GM19240 (cell line): ENCODE data around the gene PALLD.

Experiments used
- DNase-seq: peaks from one replicate; pipeline ENCODE4 v3.0.0; 2011; ENCODE audit warnings: low spot score; ENCODE audit not compliant: insufficient read length

The PALLD gene

DNA sequence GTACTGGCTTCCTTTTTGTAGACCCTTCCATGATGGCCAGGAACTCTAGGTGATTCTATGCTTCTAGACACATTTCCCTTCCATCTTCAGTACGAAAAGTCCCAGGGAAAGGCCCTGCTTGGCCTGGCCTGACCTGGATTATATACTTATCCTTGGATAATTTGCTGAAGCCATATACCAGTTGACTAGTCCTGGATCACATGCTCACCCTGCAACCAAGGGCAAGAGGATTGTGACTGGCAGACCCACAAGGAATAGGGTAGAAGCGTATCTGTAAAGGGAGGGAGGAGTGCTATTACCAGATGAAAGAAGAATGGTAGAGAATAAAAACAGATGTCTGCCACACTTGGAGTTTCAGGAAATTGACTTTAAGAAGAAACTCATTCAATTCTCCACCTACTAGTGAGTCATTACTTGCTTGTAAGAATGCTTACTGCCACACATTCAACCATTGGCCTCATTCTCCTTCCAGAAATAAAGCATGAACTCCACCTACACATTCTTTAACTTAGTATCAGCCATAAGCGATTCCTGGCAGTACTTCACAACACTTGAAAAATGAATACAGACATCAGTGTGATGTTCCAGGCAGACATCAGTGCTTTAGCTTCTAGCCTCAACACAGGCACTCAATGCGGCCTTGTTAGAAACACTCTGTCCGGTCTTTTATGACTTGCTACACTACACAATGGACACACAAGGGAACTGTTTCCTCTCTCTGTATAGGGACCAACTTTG is 371.4 kb downstream of the PALLD start:
- DNase-seq: no peak

DNA sequence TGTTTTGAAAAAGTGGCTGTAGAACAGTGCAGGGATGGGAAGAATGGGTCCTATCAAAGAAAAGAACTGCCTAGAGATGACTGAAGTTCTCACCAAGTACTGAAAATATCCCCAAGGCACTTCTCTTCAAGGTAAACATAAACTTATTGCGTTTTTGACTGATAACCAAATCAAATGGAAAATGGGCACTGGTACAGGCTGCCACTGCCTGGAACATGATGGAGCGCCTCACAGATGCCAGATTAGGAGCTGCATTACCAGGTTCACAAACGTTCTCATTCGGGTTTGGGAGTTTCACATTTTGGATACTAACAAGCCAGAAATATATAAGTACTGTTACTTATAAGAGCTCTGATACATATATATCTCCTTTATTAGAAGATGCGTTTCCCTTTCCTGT is 371.9 kb downstream of the PALLD start:
- DNase-seq: no peak

- no peak for DNase-seq
Measured at GRCh38 chr4:168870004-168870403, 373.2 kb downstream of the PALLD start.

GRCh38 chr4:168871632-168872031 is 374.8 kb downstream of the PALLD start:
- DNase-seq: no peak

- DNase-seq: no peak
Measured at GRCh38 chr4:168874083-168874482, 377.2 kb downstream of the PALLD start.

- no peak for DNase-seq
Measured at GRCh38 chr4:168876106-168876505, 379.3 kb downstream of the PALLD start.

GRCh38 chr4:168877511-168878491 is 380.9 kb downstream of the PALLD start:
- DNase-seq: no peak

GRCh38 chr4:168878623-168879022 is 381.8 kb downstream of the PALLD start:
- no peak for DNase-seq

- DNase-seq: no peak
Measured at GRCh38 chr4:168879188-168879587, 382.3 kb downstream of the PALLD start.

DNA sequence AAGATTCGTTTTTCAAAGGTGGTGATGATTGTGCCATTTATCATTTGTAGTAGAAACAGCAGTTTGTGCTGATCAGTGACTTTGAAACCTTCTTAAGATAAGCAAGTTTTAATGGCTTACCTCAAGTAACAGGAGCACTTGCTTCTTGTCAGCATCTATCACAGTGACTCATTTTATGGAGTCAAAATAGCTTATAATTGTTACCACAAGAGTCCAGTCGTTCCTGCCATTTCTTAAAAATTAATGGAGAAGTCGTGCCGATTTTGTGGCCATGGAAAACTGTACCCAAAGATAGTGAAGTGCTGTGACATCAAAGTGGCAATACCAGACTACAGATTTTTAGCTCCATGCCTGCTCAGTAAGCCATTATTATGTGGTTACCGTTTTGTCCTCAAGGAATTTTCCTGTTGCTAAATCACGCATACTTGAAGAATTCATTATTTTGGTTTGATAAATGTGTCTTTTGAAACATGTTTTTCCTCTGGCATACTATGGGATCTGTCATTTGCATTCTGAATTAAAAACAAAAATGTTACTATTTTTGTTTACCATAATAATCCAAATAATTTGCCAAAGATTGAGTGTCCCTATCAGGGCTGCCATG is 383.3 kb downstream of the PALLD start:
- no peak for DNase-seq

DNA sequence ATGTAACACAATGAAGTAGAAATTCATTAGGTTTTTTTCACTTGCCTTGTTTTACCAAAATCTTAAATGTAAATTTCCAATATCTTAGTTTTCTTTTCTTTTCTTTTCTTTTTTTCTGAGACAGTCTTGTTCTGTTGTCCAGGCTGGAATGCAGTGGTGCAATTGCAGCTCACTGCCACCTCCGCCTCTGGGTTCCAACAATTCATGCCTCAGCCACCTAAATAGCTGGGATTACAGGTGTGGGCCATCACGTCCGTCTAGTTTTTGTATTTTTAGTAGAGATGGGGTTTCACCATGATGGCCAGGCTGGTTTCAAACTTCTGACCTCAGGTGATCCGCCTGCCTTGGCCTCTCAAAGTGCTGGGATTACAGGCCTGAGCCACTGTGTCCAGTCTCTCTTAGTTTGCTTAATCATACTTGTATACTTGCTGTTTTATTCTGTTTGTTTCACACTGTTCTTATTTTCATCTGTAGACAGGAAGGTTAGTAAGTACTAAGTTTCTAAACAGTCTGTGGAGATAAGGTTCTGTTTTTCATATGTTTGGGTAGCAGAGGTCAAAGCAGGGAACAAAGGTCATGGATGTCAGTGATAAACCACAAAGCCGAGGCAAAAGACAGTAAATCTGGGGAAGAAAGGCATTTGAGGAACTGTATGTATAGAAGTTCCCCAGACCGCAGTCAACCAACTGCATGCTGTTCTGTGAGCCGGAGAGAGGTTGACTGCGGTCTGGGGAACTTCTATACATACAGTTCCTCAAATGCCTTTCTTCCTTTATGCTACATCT is 384.2 kb downstream of the PALLD start:
- DNase-seq: no peak

DNA sequence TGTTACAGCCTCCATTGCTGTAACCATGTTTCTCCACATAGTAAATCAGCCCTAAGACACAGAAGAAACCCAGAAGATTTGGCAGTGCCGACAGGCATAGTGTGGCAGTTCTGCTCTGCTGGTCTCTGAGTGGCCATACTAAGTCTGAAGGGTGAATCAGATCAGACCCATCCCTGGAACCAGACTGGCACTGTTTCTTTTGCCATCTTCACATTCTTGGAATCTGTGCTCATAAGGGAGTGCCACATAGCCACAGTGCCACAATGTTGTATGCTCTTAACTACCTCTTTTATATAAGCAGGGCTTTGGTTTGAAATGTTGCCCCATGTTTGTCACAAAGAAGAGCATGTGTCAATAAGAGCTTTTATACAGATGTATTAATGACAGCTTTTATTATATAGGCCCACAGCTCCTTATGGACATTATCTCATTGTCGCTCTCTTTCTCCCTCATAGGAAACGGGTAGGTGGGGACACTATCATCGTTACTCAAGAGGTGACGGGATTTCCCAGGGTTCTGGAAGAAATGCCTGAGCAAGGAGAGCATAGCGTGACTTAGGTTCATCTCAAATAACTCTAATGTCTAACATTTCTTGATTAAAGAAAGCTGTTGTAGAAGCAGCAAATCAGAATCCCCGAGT is 385.0 kb downstream of the PALLD start:
- DNase-seq: no peak

DNA sequence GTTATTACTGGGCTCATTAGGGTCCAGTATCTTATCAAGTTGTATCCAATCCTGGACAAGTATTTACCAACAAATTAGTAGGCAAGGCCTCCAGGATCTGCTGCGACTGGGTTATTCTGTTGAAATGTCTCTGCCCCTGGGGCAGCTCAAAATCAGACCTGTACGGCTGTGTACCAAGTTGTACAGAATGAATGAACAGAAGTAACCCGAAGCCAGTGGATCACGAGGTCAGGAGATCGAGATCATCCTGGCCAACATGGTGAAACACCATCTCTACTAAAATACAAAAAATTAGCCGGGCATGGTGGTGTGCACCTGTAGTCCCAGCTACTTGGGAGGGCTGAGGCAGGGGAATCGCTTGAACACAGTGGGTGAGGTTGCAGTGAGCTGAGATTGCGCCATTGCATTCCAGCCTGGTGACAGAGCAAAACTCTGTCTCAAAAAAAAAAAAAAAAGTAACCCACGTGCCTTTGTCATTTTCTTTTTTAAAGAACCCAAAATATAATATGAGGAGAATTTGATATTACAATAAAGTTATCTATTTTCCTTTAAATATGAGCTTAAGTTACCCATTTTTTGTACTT is 385.9 kb downstream of the PALLD start:
- DNase-seq: no peak

DNA sequence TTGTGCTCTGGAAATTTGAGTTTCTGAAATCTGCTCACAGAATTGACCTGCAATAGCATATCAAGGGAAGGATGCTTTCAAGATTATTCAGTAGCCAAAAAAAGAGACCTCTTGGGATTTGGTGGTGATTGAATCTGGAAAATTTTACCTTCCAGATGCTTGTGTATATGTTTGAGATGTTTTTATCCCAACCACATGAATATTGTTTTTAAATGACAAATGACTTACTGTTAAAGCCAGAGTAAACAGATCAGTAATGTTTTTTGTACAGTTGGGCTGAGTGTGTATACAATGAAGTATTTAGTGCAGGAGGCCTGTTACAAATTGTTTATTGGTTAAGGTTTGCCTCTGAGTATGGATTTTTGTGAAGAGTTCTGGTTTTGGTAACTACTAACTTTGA is 386.7 kb downstream of the PALLD start:
- DNase-seq: no peak

DNA sequence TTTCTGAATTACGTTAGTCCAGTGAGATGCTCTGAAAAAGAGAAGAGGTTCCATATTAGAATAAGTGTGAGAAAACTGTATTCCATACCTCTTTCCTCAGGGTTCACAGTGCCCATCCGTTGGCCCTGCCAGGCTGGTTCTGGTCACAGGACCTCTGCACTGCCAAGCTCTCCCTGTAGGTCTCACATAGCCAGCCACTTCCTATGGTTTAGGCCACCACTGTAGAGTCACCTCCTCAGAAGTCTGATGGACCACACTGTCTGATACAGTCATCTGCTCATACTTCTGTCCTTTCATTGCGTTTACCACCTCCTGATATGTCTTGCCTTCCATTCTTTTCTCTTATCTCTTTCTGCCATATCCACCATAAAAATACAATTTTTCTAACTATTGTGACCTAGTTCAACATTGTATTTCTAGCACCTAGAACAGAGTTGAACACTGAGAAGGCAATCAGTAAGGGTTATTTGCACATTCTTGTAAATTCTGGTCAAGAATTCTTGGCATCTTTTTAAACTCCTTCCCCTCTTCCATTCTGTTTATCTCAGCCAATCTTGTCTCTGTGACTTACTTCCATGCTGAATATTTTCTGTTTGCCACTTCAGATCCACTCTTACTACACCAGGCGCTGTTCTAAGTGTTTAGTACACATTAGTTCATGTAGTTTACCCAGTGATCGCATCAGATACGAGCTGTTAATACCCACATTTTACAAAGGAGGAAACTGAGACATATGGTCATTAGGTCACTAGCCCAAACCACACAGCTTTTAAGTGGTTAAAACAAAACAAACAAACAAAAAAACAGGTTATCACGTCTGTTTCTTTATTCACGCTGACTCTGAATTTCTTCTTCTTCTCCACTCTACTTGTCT is 387.6 kb downstream of the PALLD start:
- no peak for DNase-seq

DNA sequence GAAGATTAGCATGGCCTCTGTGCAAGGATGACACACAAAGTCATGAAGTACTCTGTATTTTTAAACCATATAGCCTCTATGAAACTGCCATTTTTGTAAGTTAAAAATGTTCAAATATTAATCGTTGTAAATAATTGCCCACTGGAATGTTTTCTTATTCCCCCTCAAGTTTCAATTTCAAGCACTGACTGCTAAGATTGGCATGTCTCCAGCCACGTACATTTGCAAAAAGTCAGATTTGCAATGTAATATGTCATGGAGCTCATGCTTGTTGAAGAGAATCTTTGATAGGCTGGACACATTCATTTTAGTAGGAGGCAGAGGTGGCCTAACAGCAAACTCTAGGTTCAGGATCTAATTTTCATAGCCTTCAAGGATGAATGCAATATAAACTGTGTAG is 388.5 kb downstream of the PALLD start:
- DNase-seq: no peak

DNA sequence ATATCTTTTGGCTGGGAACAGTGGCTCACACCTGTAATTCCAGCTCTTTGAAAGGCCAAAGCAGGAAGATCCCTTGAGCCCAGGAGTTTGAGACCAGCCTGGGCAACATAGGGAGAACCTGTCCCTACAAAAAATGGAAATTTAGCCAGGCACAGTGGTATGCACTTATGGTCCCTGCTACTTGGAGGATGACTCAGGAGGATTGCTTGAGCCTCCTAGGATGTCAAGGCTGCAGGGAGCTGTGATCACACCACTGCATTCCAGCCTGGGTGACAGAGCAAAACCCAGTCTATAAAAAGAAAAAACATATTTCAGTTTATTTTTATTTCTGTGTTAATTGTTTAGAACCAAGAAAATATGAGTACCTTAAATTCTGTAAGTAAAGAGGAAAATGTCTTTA is 389.5 kb downstream of the PALLD start:
- no peak for DNase-seq

DNA sequence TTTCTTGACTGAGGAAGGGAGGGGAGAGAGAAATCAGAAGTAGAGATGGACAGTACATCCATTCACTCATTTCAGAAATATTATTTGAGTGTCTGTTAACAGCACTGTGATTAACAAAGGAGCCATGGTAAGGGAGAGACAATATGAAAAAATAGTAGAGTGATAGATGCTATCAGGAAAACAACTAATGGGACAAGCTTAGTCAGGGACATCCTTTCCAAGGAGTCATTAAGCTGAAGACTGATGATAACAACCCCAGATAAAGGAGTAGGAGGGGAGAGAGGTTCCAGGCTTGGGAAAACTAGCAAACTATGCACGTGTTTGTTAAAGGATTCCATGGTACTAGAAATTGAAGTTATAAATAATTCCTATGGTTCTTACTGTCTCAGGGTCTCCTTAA is 391.0 kb downstream of the PALLD start:
- DNase-seq: no peak

DNA sequence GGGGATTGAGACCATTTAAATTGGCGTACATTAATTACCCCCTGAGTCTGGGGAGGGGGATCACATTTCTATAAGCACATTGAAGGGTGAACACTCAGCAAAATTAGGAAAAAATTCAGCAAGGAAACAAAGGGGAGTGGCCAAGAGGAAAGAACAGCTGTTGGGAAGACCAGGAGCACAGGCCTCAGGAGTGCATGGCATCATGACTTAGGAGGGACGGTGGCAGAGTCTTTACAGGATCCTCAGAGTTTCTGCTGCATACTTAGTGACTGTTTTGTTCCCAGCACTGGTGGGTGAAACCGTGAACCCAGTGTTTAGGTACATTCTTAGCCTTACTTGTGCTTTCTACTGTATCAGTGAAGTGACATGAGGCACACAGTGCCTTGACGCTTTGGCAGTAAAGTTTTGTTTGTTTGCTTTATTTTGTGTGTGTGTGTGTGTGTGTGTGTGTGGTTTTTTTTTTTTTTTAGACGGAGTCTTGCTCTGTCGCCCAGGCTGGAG is 391.9 kb downstream of the PALLD start:
- no peak for DNase-seq
